ENCODE data around the gene COL12A1. TPM values are rescaled to one million over a fixed set of nuclear protein-coding genes. Genes with fewer than 3 reads are reported as not detected.

Gene COL12A1
- total and polyA plus RNA-seq, 10 of the 15 experiments (the other 5 are each of a cell fraction or from before 2014, with no cell fraction given): under 0.01 to 0.69 (median 0.11) TPM; not detected in 6

- no peak for DNase-seq (ENCODE audit: low read depth, low spot score)
- H3K36me3 ChIP-seq (ENCODE audit: control insufficient read depth in 2 of 2, insufficient read depth in 2 of 2, low read length in 1 of 2): no peaks in the 10 kb centered on the region
- ChIA-PET CTCF (interaction anchor here (1.1 kb wide), 1 partner anchor 130 kb away, joined by 3 read pairs; no protein-coding TSS in a partner anchor), SMC1A (ENCODE audit: uncharacterized antibody, unreplicated experiment) (no interaction called here), RAD21 (ENCODE audit: unreplicated experiment) (no interaction called here), POLR2A (no interaction called here)
- TF ChIP-seq MXI1 (IDR thresholded peaks at IDR 0.05; ENCODE audit: low read depth, low read length): no peak
- TF ChIP-seq RCOR1 (conservative IDR thresholded peaks at IDR 0.05; ENCODE audit: low read depth, low read length): no peak
- TF ChIP-seq ETV6 (conservative IDR thresholded peaks at IDR 0.05 in 1 of 2, IDR thresholded peaks at IDR 0.05 in 1 of 2; ENCODE audit: borderline replicate concordance in 1 of 2, low read depth in 1 of 2): no peak
- no peak for TF ChIP-seq BCLAF1 (IDR thresholded peaks at IDR 0.05)
- no peak for TF ChIP-seq RELA (IDR thresholded peaks at IDR 0.05; ENCODE audit: borderline replicate concordance, partially characterized antibody)
- TF ChIP-seq SREBF1 (IDR thresholded peaks at IDR 0.05; ENCODE audit: low read length): no peak
- no peak for TF ChIP-seq RUNX3 (IDR thresholded peaks at IDR 0.05; ENCODE audit: low read length)
- TF ChIP-seq SRF (IDR thresholded peaks at IDR 0.05; ENCODE audit: low read depth in 2 of 2, low read length in 2 of 2): no peak
- TF ChIP-seq STAT3 (IDR thresholded peaks at IDR 0.05; ENCODE audit: low read depth, low read length): no peak
- no peak for TF ChIP-seq HDAC2 (IDR thresholded peaks at IDR 0.05)
- H3K27me3 ChIP-seq (replicated peaks in 1 of 2; ENCODE audit: control insufficient read depth in 2 of 2, insufficient read depth in 2 of 2, low read length in 1 of 2): peaks cover 4 to 8% of the 10 kb centered on the region in 2 experiments; a peak in 3 of 4 replicates
- intact Hi-C loops (cut with micrococcal nuclease; ENCODE audit: unreplicated experiment) (no loop called here), in situ Hi-C loops (cut with MboI) (no loop called here)
- FAIRE-seq: no peak
- H3K4me1 ChIP-seq (ENCODE audit: control insufficient read depth, insufficient read depth, low read length): no peaks in the 10 kb centered on the region
- no peak overlapping the region for H3K27ac ChIP-seq (ENCODE audit: control insufficient read depth, insufficient read depth)
- no peak overlapping the region for H3K4me3 ChIP-seq
- no peak overlapping the region for H2AFZ ChIP-seq (ENCODE audit: control insufficient read depth, low read depth, low read length)
- no peaks in the 10 kb centered on the region for H3K79me2 ChIP-seq (ENCODE audit: control insufficient read depth, insufficient read depth, low read length)
- no peaks in the 10 kb centered on the region for H3K9me3 ChIP-seq (replicated peaks; ENCODE audit: control insufficient read depth, insufficient read depth, low read length)
- H4K20me1 ChIP-seq (ENCODE audit: control insufficient read depth, insufficient read depth): no peaks in the 10 kb centered on the region
- no TSS peak for BruUV-seq (replicated peaks)
- no peak for ATAC-seq
- H3K9ac ChIP-seq (ENCODE audit: control insufficient read depth, insufficient read depth, low read length): no peak overlapping the region
- no peak overlapping the region for H3K4me2 ChIP-seq (ENCODE audit: control insufficient read depth, insufficient read depth)
Observed at GRCh38 chr6:75081921-75082320, 123.9 kb downstream of the COL12A1 start.
